ENCODE data around the gene UBR3. TPM values are rescaled to one million over a fixed set of nuclear protein-coding genes. Genes with fewer than 3 reads are reported as not detected.

UBR3 gene
- total RNA-seq, 1 donor from 2014 or later, result 29.5 TPM

GRCh38 chr2:170098626-170099312 is 271.5 kb downstream of the UBR3 start:
- Mint-ChIP-seq H3K27ac (ENCODE audit: unreplicated experiment) (no peak overlapping the region), H3K9me3 (peaks cover 2% of the 10 kb centered on the region), H3K36me3 (ENCODE audit: low read depth) (no peaks in the 10 kb centered on the region), H3K27me3 (ENCODE audit: low read depth) (no peaks in the 10 kb centered on the region), H3K4me1 (no peaks in the 10 kb centered on the region), H3K4me3 (no peak overlapping the region)
- TF ChIP-seq CTCF (conservative IDR thresholded peaks at IDR 0.05), result no peak
- DNase-seq (ENCODE audit: low read depth, low spot score), result no peak

- Mint-ChIP-seq H3K27ac (ENCODE audit: unreplicated experiment) (no peak overlapping the region), H3K9me3 (no peaks in the 10 kb centered on the region), H3K27me3 (ENCODE audit: low read depth) (no peaks in the 10 kb centered on the region), H3K4me1 (peaks cover 7% of the 10 kb centered on the region), H3K36me3 (ENCODE audit: low read depth) (no peaks in the 10 kb centered on the region), H3K4me3 (no peak overlapping the region)
- TF ChIP-seq CTCF (conservative IDR thresholded peaks at IDR 0.05), result no peak
- no peak for DNase-seq (ENCODE audit: low read depth, low spot score)
Observed at GRCh38 chr2:170101789-170102188, 274.5 kb downstream of the UBR3 start.

- Mint-ChIP-seq H3K27ac (ENCODE audit: unreplicated experiment) (no peak overlapping the region), H3K4me3 (no peak overlapping the region), H3K27me3 (ENCODE audit: low read depth) (no peaks in the 10 kb centered on the region)
Observed at GRCh38 chr2:170106102-170106840, 279.0 kb downstream of the UBR3 start.

GRCh38 chr2:170113168-170113894 is 286.1 kb downstream of the UBR3 start:
- H3K27me3 Mint-ChIP-seq (ENCODE audit: low read depth), result no peaks in the 10 kb centered on the region
- H3K27ac Mint-ChIP-seq (ENCODE audit: unreplicated experiment), result no peak overlapping the region

More at GRCh38 chr2:170106102-170106840, 279.0 kb downstream of the UBR3 start:
- TF ChIP-seq CTCF (conservative IDR thresholded peaks at IDR 0.05), result no peak
- Mint-ChIP-seq H3K36me3 (ENCODE audit: low read depth) (no peaks in the 10 kb centered on the region), H3K9me3 (no peaks in the 10 kb centered on the region), H3K4me1 (peaks cover 8% of the 10 kb centered on the region)
- no peak for DNase-seq (ENCODE audit: low read depth, low spot score)

More at GRCh38 chr2:170113168-170113894, 286.1 kb downstream of the UBR3 start:
- H3K4me1 Mint-ChIP-seq, result no peaks in the 10 kb centered on the region
- no peaks in the 10 kb centered on the region for H3K36me3 Mint-ChIP-seq (ENCODE audit: low read depth)
- no peak for DNase-seq (ENCODE audit: low read depth, low spot score)
- no peak overlapping the region for H3K4me3 Mint-ChIP-seq
- peaks cover 19% of the 10 kb centered on the region for H3K9me3 Mint-ChIP-seq
- no peak for TF ChIP-seq CTCF (conservative IDR thresholded peaks at IDR 0.05)
